GM19240 (cell line): ENCODE measurements around the gene TMEM138.

ENCODE experiments used
- DNase-seq: peaks from one replicate; pipeline ENCODE4 v3.0.0; 2011; ENCODE audit warnings: low spot score; ENCODE audit not compliant: insufficient read length

Gene TMEM138

DNA sequence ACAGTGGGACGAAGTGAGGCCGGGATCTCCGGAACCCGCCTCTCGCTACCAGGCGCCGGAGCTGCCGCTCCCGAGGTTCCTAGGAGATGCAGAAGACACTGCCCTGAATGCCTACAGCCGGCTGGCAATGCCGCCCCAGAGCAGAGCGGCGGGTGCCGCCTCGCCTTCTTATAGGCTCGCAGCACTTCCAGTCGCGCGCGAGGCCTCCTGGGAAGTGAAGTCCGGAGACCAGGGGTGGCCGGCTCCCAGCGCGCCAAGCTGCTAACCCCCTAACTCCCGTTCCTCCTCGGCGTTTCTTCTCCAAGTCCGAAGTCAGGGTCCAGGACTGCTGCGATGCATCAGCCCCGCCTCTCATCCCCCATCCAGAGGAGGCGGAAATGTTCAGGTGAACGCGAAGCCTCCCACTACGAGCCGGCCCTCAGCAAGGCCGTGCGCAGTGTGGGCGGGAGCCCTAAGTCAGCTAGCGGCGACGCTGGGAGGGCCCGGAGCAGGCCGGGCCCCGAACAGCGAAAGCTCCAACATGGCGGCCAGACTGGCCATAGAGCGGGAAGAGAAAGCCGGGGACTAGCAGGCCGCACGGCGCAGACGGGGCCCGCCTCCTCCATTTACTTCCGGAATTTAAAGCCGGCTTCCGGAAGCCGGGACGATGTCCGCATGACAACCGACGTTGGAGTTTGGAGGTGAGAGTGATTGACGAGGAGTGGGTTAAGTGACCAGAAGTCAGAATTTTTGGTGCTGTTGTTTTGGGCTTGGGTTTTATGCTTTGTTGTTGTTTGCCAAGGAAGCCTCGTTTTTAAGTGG, at the start of gene TMEM138, which contains the start of gene CYB561A3:
TSS of gene TMEM138 (plus strand) at position 634 of the 801 bp plus-strand sequence. CDS start 2,017 bp downstream, outside the sequence.
TSS of gene CYB561A3 (minus strand) at position 142 of the 801 bp plus-strand sequence. CDS start 5,169 bp downstream, outside the sequence.
- DNase-seq: peak; percentile 83

DNA sequence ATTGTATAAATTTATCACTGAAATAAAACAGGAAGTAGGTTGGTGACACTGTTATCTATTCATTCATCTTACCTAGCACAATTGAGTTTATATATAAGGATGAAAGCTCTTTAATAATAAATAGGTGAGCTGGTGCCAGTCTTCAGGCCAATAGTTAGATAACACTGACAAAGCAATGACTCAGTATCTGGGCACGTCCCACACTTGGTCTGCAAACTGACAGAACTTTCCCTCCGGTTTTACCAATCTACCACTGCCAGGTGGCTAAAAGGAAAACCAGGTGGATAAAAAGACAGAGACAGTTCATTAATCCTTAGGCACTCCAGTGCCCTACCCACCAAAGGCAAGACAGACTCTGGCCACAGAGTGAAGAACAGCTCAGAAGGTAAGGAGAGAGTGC, 46.9 kb upstream of the TMEM138 start:
- no peak for DNase-seq

- no peak for DNase-seq
Measured at GRCh38 chr11:61325649-61326414, 36.3 kb upstream of the TMEM138 start.

DNA sequence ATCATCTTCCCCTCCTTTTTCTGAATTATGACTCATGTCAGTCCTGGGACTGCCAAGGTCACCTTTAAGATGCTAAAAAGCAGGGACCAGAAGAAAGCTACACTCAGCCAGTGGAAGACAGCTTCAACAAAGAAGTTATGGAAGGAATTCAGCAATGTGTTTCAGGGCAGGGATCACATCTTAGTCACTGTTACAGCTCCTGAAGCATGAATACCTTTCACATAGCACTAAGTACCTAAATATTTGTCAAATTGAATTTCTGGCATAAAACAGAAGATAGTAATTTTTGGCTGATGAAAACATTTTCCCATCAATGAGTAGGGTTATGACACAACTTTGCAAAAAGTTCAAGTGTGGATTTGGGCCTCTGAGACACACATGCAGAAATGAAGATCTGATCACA, 34.5 kb upstream of the TMEM138 start:
- no peak for DNase-seq

GRCh38 chr11:61328351-61328750, 33.8 kb upstream of the TMEM138 start:
- no peak for DNase-seq

DNA sequence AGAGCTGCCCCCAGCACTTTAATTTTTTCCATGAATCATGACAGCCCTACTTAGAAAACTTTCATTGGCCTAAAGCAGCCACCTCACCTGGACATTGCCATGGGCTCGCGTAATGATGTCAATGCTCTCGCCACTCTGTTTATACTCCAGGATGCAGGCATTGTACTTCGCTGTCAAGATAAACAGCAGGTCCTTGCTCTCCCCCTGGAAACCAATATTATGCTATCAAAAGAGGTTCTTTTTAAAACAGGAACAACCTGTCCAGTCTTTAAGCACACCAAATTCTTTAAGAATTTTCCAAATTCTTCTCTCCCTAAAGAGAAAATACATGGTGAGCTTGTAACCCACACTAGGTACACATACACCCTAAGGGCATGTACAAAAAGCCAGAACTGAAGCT, 32.3 kb upstream of the TMEM138 start:
- DNase-seq: no peak

GRCh38 chr11:61331651-61332050, 30.5 kb upstream of the TMEM138 start:
- no peak for DNase-seq

DNA sequence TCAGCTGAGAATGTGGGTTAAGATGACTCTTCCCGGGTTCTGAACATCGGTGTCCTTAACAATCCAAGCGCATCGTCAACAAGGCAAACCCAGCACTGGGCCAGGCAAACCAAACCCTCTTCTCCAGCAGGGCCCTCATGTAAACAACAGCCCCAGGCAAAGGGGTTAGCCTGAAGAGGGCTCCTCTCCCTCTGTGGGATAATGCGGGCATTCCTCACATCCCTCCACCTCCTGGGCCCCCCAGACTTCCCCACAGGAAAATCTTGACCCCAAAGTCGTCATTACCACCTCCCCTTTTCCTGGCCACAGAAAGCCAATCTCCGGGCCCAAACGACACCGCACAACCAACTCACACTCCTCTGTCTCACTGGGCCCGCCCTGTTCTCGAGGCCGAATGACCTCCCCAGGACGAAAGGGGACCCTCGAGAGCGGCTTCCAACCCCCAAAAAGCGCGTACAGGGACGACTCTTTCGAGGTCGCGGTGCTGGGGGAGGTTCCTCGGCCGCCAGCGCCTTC, 29.8 kb upstream of the TMEM138 start:
- DNase-seq: no peak

- DNase-seq: peak; percentile 92
Measured at GRCh38 chr11:61332797-61333549, 29.2 kb upstream of the TMEM138 start, which contains the start of the genes DDB1 and TKFC. TSS of gene DDB1 (minus strand) at chr11:61333105. CDS start at chr11:61332968, 137 bp downstream. TSS of gene TKFC (plus strand) at chr11:61333228. CDS start at chr11:61334729, 1,501 bp downstream.

DNA sequence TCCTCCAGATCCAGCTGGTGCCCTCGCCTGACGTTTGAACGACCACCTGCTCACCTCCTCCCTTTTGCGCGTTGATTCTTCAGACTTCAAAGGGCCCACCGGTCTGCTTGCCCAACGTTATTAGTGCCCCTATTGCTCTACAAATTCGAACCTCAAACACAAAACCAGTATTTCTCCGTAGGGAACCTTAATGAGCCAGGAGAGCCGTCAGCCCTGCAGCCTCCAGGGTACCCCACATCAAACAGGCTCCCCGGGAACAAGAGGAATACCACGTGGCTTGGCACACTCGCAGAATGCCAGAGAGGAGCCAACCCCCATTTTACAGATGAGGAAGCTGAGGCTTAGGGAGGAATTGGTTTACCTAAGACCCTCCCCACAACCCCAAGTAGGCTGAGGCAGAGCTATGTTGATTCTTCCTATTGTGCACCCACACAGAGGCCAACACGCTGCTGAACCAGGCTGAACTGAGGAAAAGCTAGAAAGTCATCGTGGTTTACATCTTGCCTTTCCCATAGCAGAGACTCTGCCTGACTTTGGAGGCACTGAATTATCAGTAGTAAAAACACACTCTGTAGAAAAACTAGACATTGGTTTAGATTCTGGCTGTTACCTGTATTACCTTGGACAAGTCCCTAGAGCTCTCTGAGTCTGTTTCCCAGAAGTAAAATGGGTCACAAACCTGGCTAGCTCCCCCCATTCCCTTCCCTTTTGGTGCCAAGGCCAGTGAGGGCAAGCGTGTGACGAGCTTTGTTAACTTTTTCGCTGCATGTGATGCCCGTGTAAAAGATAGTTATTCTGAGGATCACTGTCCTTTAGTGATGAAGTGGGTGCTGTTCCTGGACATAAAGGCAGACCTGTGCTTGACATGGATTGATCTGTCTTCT, 28.4 kb upstream of the TMEM138 start:
- DNase-seq: no peak

GRCh38 chr11:61334434-61335354, 27.5 kb upstream of the TMEM138 start:
- no peak for DNase-seq

DNA sequence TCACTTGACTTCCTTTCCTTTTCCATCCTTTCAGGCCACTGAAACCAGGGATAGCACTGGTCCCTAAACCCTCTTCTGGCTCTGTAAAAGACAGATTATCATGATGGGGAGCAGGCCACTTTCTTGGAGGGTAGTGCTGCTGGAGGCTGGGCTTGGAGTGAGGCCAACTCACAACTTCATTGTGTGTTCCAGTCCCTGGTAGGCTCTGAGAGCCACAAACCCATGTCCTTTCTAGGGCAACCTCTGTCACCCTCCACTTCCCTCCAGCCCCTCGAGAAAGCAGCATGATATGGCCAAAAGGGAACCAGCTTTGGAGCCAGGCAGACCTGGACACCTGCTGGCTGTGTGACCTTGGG, 26.8 kb upstream of the TMEM138 start:
- DNase-seq: no peak

DNA sequence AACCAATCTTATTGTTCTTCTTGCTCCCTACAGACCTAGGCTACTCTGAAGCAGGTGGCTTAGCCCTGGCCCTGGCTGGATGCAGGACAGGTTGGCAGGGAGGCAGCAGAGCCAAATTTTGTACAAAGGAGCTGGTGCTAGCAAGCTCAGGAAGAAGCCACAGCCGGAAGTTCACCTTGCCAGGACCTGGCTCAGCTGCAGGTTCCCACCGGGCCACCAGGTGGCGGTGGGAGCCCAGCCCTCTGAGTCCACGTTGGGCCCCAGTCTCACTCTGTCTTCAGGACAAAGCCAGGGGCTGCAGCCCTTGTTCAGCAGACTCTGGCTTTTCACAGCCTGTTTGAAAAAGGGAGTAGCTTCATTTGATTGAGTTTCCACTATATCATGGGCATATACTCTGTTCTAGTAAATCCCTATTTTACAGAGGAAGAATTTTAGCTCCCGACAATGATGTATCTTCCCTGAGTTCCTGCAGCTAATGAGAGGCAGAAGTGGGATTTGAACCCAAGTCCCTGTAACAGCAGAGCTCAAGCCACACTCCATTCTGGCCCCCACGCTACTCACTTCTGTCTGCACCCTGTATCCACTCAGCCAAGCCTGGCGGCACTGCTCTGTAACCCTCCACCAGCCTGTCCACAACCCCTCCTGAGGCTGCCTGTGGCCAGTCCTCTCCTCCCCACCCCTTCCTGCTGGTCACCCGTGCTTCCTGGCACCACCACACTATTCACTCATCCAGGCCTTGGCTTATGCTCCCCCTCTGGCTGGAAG, 25.8 kb upstream of the TMEM138 start:
- DNase-seq: peak; percentile 94

GRCh38 chr11:61337706-61338470, 24.3 kb upstream of the TMEM138 start:
- DNase-seq: no peak

GRCh38 chr11:61338783-61339489, 23.2 kb upstream of the TMEM138 start:
- DNase-seq: no peak

DNA sequence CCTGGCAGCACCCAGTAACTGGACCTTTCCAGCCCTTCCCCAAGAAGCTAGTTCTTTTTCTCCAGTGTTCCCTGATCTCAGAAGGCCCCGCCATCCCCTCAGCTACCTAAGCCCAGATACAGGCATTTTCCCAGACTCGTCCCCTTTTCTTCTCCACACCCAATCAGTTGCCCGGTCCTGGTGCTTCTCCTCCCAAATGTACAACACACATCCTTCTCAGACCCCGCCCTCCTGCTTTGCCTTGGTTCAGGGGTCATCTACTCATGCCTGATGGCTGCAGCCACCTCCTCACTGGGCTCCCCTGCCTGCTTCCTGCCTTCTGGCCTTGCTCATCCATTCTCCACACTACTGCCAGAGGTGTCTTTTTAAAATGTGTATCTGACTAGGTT, 22.7 kb upstream of the TMEM138 start:
- no peak for DNase-seq

DNA sequence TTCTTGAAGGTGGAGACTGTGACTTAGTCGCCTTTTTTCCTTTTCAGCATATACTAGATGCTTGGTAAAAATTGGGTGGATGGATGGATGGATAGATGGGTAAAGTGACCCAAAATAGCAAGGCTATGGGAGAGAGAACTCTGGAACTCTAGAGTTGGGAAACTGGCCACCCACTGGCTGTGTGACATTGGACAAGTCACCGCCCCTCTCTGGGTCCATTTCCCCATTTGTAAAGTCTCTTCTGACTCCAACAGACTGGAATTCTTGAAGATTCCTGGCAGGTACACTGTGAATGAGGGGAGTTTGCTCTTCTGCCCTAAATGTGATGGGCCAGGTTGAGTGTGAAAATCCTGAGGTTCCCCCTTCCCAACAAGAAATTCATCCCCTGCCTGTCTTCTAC, 21.2 kb upstream of the TMEM138 start:
- no peak for DNase-seq
